H9 (cell line): ENCODE results near the gene SULT1A2. TPM values are rescaled to one million over a fixed set of nuclear protein-coding genes. Genes with fewer than 3 reads are reported as not detected.
"Not testable (repeated sequence)": the region's sequence is repeated elsewhere in the genome, so short reads cannot be mapped to it uniquely, and the experiment has no call there.

ENCODE experiments used
- DNase-seq: peaks from one replicate; pipeline ENCODE4 v3.0.0-alpha.2; 2017
- H2AFZ ChIP-seq: one replicate; pipeline ENCODE4 v1.6.1; 2013; ENCODE audit warnings: mild to moderate bottlenecking, low read length, control low read depth, moderate library complexity
- H2AK5ac ChIP-seq: 2 replicates; pipeline ENCODE4 v1.6.1; 2013; ENCODE audit warnings: low read length, control low read depth, mixed read lengths; ENCODE audit not compliant: insufficient read length
- H2BK120ac ChIP-seq: one replicate; pipeline ENCODE4 v1.6.1; 2013; ENCODE audit warnings: low read depth, mild to moderate bottlenecking, low read length, control low read depth, inconsistent platforms; ENCODE audit not compliant: poor library complexity, severe bottlenecking
- H2BK12ac ChIP-seq: 2 replicates; pipeline ENCODE4 v1.6.1; 2013; ENCODE audit warnings: low read length, control low read depth, mixed read lengths, low read depth; ENCODE audit not compliant: insufficient read length
- H2BK15ac ChIP-seq: 2 replicates; pipeline ENCODE4 v1.6.1; 2013; ENCODE audit warnings: low read depth, low read length, control low read depth
- H2BK20ac ChIP-seq: one replicate; pipeline ENCODE4 v1.6.1; 2013; ENCODE audit warnings: low read depth, mild to moderate bottlenecking, low read length, control low read depth, inconsistent platforms; ENCODE audit not compliant: poor library complexity, severe bottlenecking
- H2BK5ac ChIP-seq: 2 replicates; pipeline ENCODE4 v1.6.1; 2013; ENCODE audit warnings: low read length, control low read depth, mixed read lengths; ENCODE audit not compliant: insufficient read length
- H3K14ac ChIP-seq: 2 replicates; pipeline ENCODE4 v1.6.1; 2013; ENCODE audit warnings: low read length, control low read depth; ENCODE audit not compliant: insufficient read depth
- H3K18ac ChIP-seq: 2 replicates; pipeline ENCODE4 v1.6.1; 2013; ENCODE audit warnings: low read depth, mild to moderate bottlenecking, mixed read lengths, low read length, control low read depth; ENCODE audit not compliant: insufficient read length
- H3K23ac ChIP-seq: 2 replicates; pipeline ENCODE4 v1.6.1; 2013; ENCODE audit warnings: low read length, control low read depth, mixed read lengths, low read depth; ENCODE audit not compliant: insufficient read length
- H3K23me2 ChIP-seq: 2 replicates; pipeline ENCODE4 v1.6.1; 2013; ENCODE audit warnings: low read depth, mild to moderate bottlenecking, mixed read lengths, low read length, control low read depth; ENCODE audit not compliant: insufficient read length, poor library complexity, severe bottlenecking
- H3K27ac ChIP-seq: 2 replicates; pipeline ENCODE4 v1.5.1; 2013; ENCODE audit warnings: low read length, control low read depth, mixed read lengths, low read depth; ENCODE audit not compliant: insufficient read length
- H3K27me3 ChIP-seq: 2 replicates; pipeline ENCODE4 v1.6.1; 2013; ENCODE audit warnings: low read length, control low read depth, inconsistent platforms; ENCODE audit not compliant: insufficient read depth
- H3K4ac ChIP-seq: 2 replicates; pipeline ENCODE4 v1.6.1; 2013; ENCODE audit warnings: low read depth, mild to moderate bottlenecking, control low read depth, inconsistent platforms, low read length, moderate library complexity
- H3K4me1 ChIP-seq: 2 replicates; pipeline ENCODE4 v1.6.1; 2013; ENCODE audit warnings: low read length, control low read depth, inconsistent platforms; ENCODE audit not compliant: insufficient read depth
- H3K4me2 ChIP-seq: 2 replicates; pipeline ENCODE4 v1.6.1; 2013; ENCODE audit warnings: low read length, control low read depth, mixed read lengths; ENCODE audit not compliant: insufficient read length, insufficient read depth
- H3K56ac ChIP-seq: 2 replicates; pipeline ENCODE4 v1.6.1; 2013; ENCODE audit warnings: low read depth, mild to moderate bottlenecking, mixed read lengths, low read length, control low read depth; ENCODE audit not compliant: insufficient read length
- H3K79me1 ChIP-seq: 2 replicates; pipeline ENCODE4 v1.6.1; 2013; ENCODE audit warnings: low read depth, mild to moderate bottlenecking, moderate library complexity, low read length, control low read depth, inconsistent platforms; ENCODE audit not compliant: insufficient read depth, poor library complexity, severe bottlenecking
- H3K79me2 ChIP-seq: 2 replicates; pipeline ENCODE4 v1.6.1; 2013; ENCODE audit warnings: low read length, control low read depth, inconsistent platforms; ENCODE audit not compliant: insufficient read depth
- H3K9ac ChIP-seq: 2 replicates; pipeline ENCODE4 v1.6.1; 2013; ENCODE audit warnings: low read length, control low read depth, mixed read lengths; ENCODE audit not compliant: insufficient read length; ENCODE audit errors: extremely low read depth
- H3K9me3 ChIP-seq: one replicate; pipeline ENCODE4 v1.6.1; 2013; ENCODE audit warnings: low read depth, low read length, inconsistent platforms; ENCODE audit not compliant: control insufficient read depth
- H3T11ph ChIP-seq: one replicate; pipeline ENCODE4 v1.6.1; 2013; ENCODE audit warnings: mild to moderate bottlenecking, low read length, control low read depth, inconsistent platforms
- H4K20me1 ChIP-seq: one replicate; pipeline ENCODE4 v1.6.1; 2013; ENCODE audit not compliant: control insufficient read depth, insufficient read length, insufficient read depth
- H4K5ac ChIP-seq: 2 replicates; pipeline ENCODE4 v1.6.1; 2013; ENCODE audit warnings: low read depth, mild to moderate bottlenecking, mixed read lengths, low read length, control low read depth; ENCODE audit not compliant: insufficient read length
- H4K8ac ChIP-seq: replicated peaks from 2 replicates; pipeline ENCODE4 v1.6.1; 2013; ENCODE audit warnings: low read length, control low read depth, mixed read lengths, low read depth; ENCODE audit not compliant: insufficient read length
- H4K91ac ChIP-seq: 2 replicates; pipeline ENCODE4 v1.6.1; 2013; ENCODE audit warnings: low read depth, mild to moderate bottlenecking, moderate library complexity, mixed read lengths, low read length, control low read depth; ENCODE audit not compliant: insufficient read length
- H3K27ac Mint-ChIP-seq, 3 experiments: 2 replicates in 2 of 3; 3 replicates in 1 of 3; pipeline ENCODE4 v1.8.0; 2020 to 2021; ENCODE audit warnings: mixed read lengths in 3 of 3, mild to moderate bottlenecking in 1 of 3, moderate library complexity in 1 of 3
- H3K27me3 Mint-ChIP-seq: 2 replicates; pipeline ENCODE4 v1.8.0; 2021; ENCODE audit warnings: low read depth, mild to moderate bottlenecking, moderate library complexity, mixed read lengths
- H3K36me3 Mint-ChIP-seq, 3 experiments: 2 replicates in 2 of 3; 3 replicates in 1 of 3; pipeline ENCODE4 v1.8.0; 2020 to 2021; ENCODE audit warnings: low read depth in 3 of 3, mixed read lengths in 3 of 3; ENCODE audit not compliant: insufficient read depth in 1 of 3
- H3K4me1 Mint-ChIP-seq, 2 experiments: 2 replicates each; pipeline ENCODE4 v1.8.0; 2020; ENCODE audit warnings: mixed read lengths in 2 of 2
- H3K4me3 Mint-ChIP-seq, 2 experiments: 2 replicates in 1 of 2; 3 replicates in 1 of 2; pipeline ENCODE4 v1.8.0; 2020 to 2021; ENCODE audit warnings: mild to moderate bottlenecking in 2 of 2, mixed read lengths in 2 of 2, moderate library complexity in 1 of 2
- H3K9me3 Mint-ChIP-seq, 2 experiments: 2 replicates in 1 of 2; 3 replicates in 1 of 2; pipeline ENCODE4 v1.8.0; 2020; ENCODE audit warnings: mild to moderate bottlenecking in 2 of 2, mixed read lengths in 2 of 2, moderate library complexity in 1 of 2
- WGBS: extraction: QIAGEN DNeasy Blood & Tissue Kit; methylation state at CpG from one replicate; pipeline ENCODE4 v1.1.7; 2013; ENCODE audit warnings: missing lambda C conversion rate, low lambda C conversion rate, mixed read lengths; ENCODE audit not compliant: insufficient read length; ENCODE audit errors: extremely low coverage; 5-methylcytosine and 5-hydroxymethylcytosine counted together
- total RNA-seq: library from RNA; stranded (reverse); gene quantifications from 2 replicates; pipeline ENCODE4 v1.2.1, GENCODE V29; 2021

SULT1A2 gene
- total RNA-seq, 1 experiment from 2014 or later, result 0.66 TPM

DNA sequence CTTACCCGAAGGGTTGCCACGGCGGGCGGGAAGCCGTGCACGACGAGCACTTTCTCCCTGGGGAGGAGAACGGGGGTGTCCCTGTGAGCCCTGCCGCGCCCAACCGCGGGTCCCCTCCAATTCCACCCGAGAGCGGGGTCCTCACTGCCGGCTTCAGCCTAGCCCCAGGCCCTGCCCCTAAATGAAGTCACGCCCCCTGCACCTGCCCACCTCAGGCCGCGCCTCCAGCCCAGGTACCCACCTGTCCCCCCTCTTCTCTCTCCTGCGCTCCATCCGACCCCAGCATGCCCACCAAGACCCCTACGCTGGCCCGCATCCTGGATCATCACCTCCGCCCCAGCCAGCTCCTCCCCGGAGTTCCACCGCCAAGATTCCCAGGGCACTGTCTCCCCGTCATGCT lies 17.1 kb upstream of the SULT1A2 start:
- H2AFZ ChIP-seq, H3K56ac ChIP-seq: not testable (repeated sequence)

DNA sequence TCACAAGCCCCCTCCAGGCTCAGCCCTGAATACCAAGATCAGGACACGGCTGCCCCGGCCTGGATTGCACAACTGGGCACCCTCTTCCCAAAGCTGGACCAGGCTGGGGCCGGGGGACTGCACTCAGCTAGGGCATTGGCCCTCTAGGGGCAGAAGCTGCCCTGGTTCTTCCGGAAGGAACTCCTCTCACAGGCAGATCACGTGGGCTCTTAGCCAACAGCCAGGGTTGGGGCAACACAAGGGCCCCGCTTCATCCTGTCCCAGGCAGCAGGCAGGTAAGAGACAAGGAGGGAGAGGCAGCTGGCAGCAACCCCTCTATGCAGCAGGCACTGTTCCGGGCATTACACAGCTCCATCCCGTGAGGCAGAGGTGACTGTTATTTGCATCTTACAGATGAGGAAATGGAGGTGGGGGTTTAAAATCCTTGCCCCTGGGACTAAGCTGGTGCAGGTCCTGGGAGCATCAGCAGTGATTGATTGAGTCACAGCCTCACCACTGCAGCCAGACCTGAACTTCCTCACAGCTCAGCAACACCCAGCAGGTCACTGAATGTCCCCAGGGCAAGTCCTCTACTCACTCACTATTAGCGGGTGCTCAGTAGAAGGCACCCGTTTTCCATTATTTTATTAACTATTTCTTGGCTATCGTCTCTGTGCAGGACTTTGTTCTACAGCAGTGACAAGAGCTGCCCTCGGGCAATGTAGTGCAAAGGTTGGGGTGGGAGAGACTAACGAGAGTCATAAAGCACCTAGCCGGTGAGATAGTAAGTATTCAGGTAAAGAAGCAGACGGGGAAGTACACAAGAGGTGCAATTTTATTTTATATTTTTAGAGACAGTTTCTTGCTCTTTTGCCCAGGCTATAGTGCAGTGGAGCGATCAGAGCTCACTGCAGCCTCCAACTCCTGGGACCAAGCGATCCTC lies 15.8 kb upstream of the SULT1A2 start:
- H2BK20ac ChIP-seq, H3K23ac ChIP-seq, H3K9me3 ChIP-seq, DNase-seq, H3K4me1 ChIP-seq, H2AK5ac ChIP-seq, H3K79me2 ChIP-seq, H4K8ac ChIP-seq, H3K27ac Mint-ChIP-seq, H4K91ac ChIP-seq, H3K27me3 Mint-ChIP-seq, H3K9me3 Mint-ChIP-seq, H2BK15ac ChIP-seq, H4K20me1 ChIP-seq, H3K56ac ChIP-seq, H3K14ac ChIP-seq, H3T11ph ChIP-seq, H3K18ac ChIP-seq, H3K36me3 Mint-ChIP-seq, H3K23me2 ChIP-seq, H3K4ac ChIP-seq, H2BK12ac ChIP-seq, H3K27me3 ChIP-seq, H4K5ac ChIP-seq, H2AFZ ChIP-seq, H2BK5ac ChIP-seq, H3K79me1 ChIP-seq, H3K4me2 ChIP-seq, H2BK120ac ChIP-seq, H3K9ac ChIP-seq, H3K4me3 Mint-ChIP-seq, H3K27ac ChIP-seq: not testable (repeated sequence)
- no CpG with 5 or more reads among the region's 17 CpGs for WGBS
- peaks cover 23 to 33% of the 10 kb centered on the region in 2 experiments for H3K4me1 Mint-ChIP-seq

More for the DNA sequence above, 17.1 kb upstream of the SULT1A2 start:
- DNase-seq, result peak; percentile 52
- H2BK15ac ChIP-seq, H4K8ac ChIP-seq, H3K27me3 ChIP-seq, H3K4me1 ChIP-seq, H4K5ac ChIP-seq, H3T11ph ChIP-seq, H2BK12ac ChIP-seq, H3K23me2 ChIP-seq, H3K18ac ChIP-seq, H2BK120ac ChIP-seq, H3K4ac ChIP-seq, H3K4me2 ChIP-seq, H3K9me3 Mint-ChIP-seq, H3K27me3 Mint-ChIP-seq, H3K9ac ChIP-seq, H3K79me2 ChIP-seq, H3K14ac ChIP-seq, H4K91ac ChIP-seq, H2AK5ac ChIP-seq, H3K27ac ChIP-seq, H2BK5ac ChIP-seq, H3K4me3 Mint-ChIP-seq, H3K36me3 Mint-ChIP-seq, H4K20me1 ChIP-seq, H3K9me3 ChIP-seq, H2BK20ac ChIP-seq, H3K23ac ChIP-seq, H3K79me1 ChIP-seq, H3K27ac Mint-ChIP-seq: not testable (repeated sequence)
- WGBS, result no CpG with 5 or more reads among the region's 26 CpGs
- peaks cover 31 to 40% of the 10 kb centered on the region in 2 experiments for H3K4me1 Mint-ChIP-seq
